HEK293 (cell line): ENCODE data around the gene STIM2.

ENCODE experiments used
- CTCF ChIA-PET: fragments of 350-600 bp; formaldehyde crosslinking; extraction: SDS; loops from one replicate; lab custom pipeline; 2021; ENCODE audit warnings: antibody characterized with exemption; lab: Yijun Ruan, JAX
- POLR2A ChIA-PET: fragments of 300-600 bp; formaldehyde crosslinking; extraction: SDS; loops from one replicate; lab custom pipeline; 2020; ENCODE audit warnings: antibody characterized with exemption, inconsistent platforms; lab: Yijun Ruan, JAX
- H3K27ac ChIP-seq: fragments of 200-500 bp; sonication (Bioruptor generic); 2 replicates; pipeline ENCODE4 v1.5.1; 2014; ENCODE audit warnings: low read depth, low read length, control low read depth, inconsistent platforms; ENCODE audit errors: extremely low read depth
- H3K36me3 ChIP-seq, 2 experiments: fragments of 200-500 bp in 1 of 2; sonication (Bioruptor generic) in 1 of 2; 1 replicate in 1 of 2; 2 replicates in 1 of 2; pipeline ENCODE4 v1.5.1; 2014 to 2017; ENCODE audit warnings: inconsistent platforms in 2 of 2, low read length in 2 of 2; ENCODE audit not compliant: control insufficient read depth in 2 of 2, insufficient read depth in 1 of 2
- H3K4me1 ChIP-seq: fragments of 200-500 bp; sonication (Bioruptor generic); 2 replicates; pipeline ENCODE4 v1.5.1; 2014; ENCODE audit warnings: mild to moderate bottlenecking, low read length, inconsistent platforms; ENCODE audit not compliant: control insufficient read depth, insufficient read depth
- H3K4me3 ChIP-seq: 2 replicates; pipeline ENCODE4 v1.5.1; 2011; ENCODE audit warnings: low read depth, mild to moderate bottlenecking, control low read depth, low read length, moderate library complexity
- H3K9me3 ChIP-seq: fragments of 200-500 bp; sonication (Bioruptor generic); 2 replicates; pipeline ENCODE4 v1.5.1; 2014; ENCODE audit warnings: low read depth, low read length, inconsistent platforms; ENCODE audit not compliant: control insufficient read depth, insufficient read depth
- ATF2 ChIP-seq: fragments of 450-650 bp; formaldehyde crosslinking; IDR thresholded peaks from 2 replicates; pipeline ENCODE4 v1.5.1; 2016; ENCODE audit warnings: missing biosample characterization, missing genetic modification characterization, low read depth
- BCL11A ChIP-seq: fragments of 450-650 bp; formaldehyde crosslinking; IDR thresholded peaks from 2 replicates; pipeline ENCODE4 v1.5.1; 2016; ENCODE audit warnings: low read depth, missing biosample characterization, missing genetic modification characterization
- EGR2 ChIP-seq: fragments of 450-650 bp; formaldehyde crosslinking; IDR thresholded peaks from 2 replicates; pipeline ENCODE4 v1.5.1; 2016; ENCODE audit warnings: low read depth, missing biosample characterization, missing genetic modification characterization
- GLIS2 ChIP-seq: fragments of 450-650 bp; formaldehyde crosslinking; IDR thresholded peaks from 2 replicates; pipeline ENCODE4 v1.5.1; 2016; ENCODE audit warnings: missing biosample characterization, missing genetic modification characterization
- HIC1 ChIP-seq: fragments of 450-650 bp; formaldehyde crosslinking; IDR thresholded peaks from 2 replicates; pipeline ENCODE4 v1.5.1; 2016; ENCODE audit warnings: missing biosample characterization, missing genetic modification characterization
- KLF9 ChIP-seq: fragments of 450-650 bp; formaldehyde crosslinking; IDR thresholded peaks from 2 replicates; pipeline ENCODE4 v1.5.1; 2016; ENCODE audit warnings: missing biosample characterization, missing genetic modification characterization, low read depth
- SCRT2 ChIP-seq: fragments of 450-650 bp; formaldehyde crosslinking; IDR thresholded peaks from 2 replicates; pipeline ENCODE4 v1.5.1; 2016; ENCODE audit warnings: missing biosample characterization, missing genetic modification characterization
- YY2 ChIP-seq: fragments of 450-650 bp; formaldehyde crosslinking; IDR thresholded peaks from 2 replicates; pipeline ENCODE4 v1.5.1; 2016; ENCODE audit warnings: missing biosample characterization, missing genetic modification characterization
- ZBTB17 ChIP-seq: fragments of 450-650 bp; formaldehyde crosslinking; IDR thresholded peaks from 2 replicates; pipeline ENCODE4 v1.5.1; 2016; ENCODE audit warnings: missing biosample characterization, missing genetic modification characterization
- ZEB2 ChIP-seq: fragments of 450-650 bp; formaldehyde crosslinking; IDR thresholded peaks from 2 replicates; pipeline ENCODE4 v1.5.1; 2016; ENCODE audit warnings: missing biosample characterization, missing genetic modification characterization
- ZNF138 ChIP-seq: fragments of 450-650 bp; formaldehyde crosslinking; IDR thresholded peaks from 2 replicates; pipeline ENCODE4 v1.5.1; 2016; ENCODE audit warnings: missing biosample characterization, missing genetic modification characterization, borderline replicate concordance
- ZNF146 ChIP-seq: fragments of 450-650 bp; formaldehyde crosslinking; IDR thresholded peaks from 2 replicates; pipeline ENCODE4 v1.5.1; 2016; ENCODE audit warnings: missing biosample characterization, missing genetic modification characterization
- ZNF157 ChIP-seq: fragments of 450-650 bp; formaldehyde crosslinking; IDR thresholded peaks from 2 replicates; pipeline ENCODE4 v1.5.1; 2016; ENCODE audit warnings: missing biosample characterization, missing genetic modification characterization
- ZNF18 ChIP-seq: fragments of 450-650 bp; formaldehyde crosslinking; IDR thresholded peaks from 2 replicates; pipeline ENCODE4 v1.5.1; 2016; ENCODE audit warnings: missing biosample characterization, missing genetic modification characterization
- ZNF24 ChIP-seq: fragments of 450-650 bp; formaldehyde crosslinking; IDR thresholded peaks from 2 replicates; pipeline ENCODE4 v1.5.1; 2016; ENCODE audit warnings: missing biosample characterization, missing genetic modification characterization
- ZNF274 ChIP-seq, 2 experiments: fragments of 200-500 bp in 1 of 2; fragments of 450-650 bp in 1 of 2; sonication (Bioruptor generic) in 1 of 2; formaldehyde crosslinking in 1 of 2; IDR thresholded peaks; 2 replicates each; pipeline versions ENCODE4 v1.5.1 to v1.6.1; 2014 to 2016; ENCODE audit warnings: borderline replicate concordance in 1 of 2, inconsistent platforms in 1 of 2, low read length in 1 of 2, missing biosample characterization in 1 of 2, missing genetic modification characterization in 1 of 2
- ZNF416 ChIP-seq: fragments of 450-650 bp; formaldehyde crosslinking; IDR thresholded peaks from 2 replicates; pipeline ENCODE4 v1.5.1; 2016; ENCODE audit warnings: missing biosample characterization, missing genetic modification characterization
- ZNF555 ChIP-seq: fragments of 450-650 bp; formaldehyde crosslinking; conservative IDR thresholded peaks from 2 replicates; pipeline ENCODE4 v1.5.1; 2017; ENCODE audit warnings: missing biosample characterization, mild to moderate bottlenecking, missing genetic modification characterization, inconsistent platforms
- ZNF623 ChIP-seq: fragments of 450-650 bp; formaldehyde crosslinking; IDR thresholded peaks from 2 replicates; pipeline ENCODE4 v1.5.1; 2016; ENCODE audit warnings: missing biosample characterization, missing genetic modification characterization
- ZNF624 ChIP-seq: fragments of 450-650 bp; formaldehyde crosslinking; IDR thresholded peaks from 2 replicates; pipeline ENCODE4 v1.5.1; 2017; ENCODE audit warnings: missing biosample characterization, missing genetic modification characterization
- ZNF677 ChIP-seq: fragments of 450-650 bp; IDR thresholded peaks from 2 replicates; pipeline ENCODE4 v1.5.0; 2018; ENCODE audit warnings: missing biosample characterization, mild to moderate bottlenecking, missing genetic modification characterization, moderate library complexity
- ZNF76 ChIP-seq: fragments of 450-650 bp; formaldehyde crosslinking; IDR thresholded peaks from 2 replicates; pipeline ENCODE4; 2016; ENCODE audit warnings: low read depth, missing biosample characterization, missing genetic modification characterization, borderline replicate concordance
- ZNF768 ChIP-seq: fragments of 450-650 bp; formaldehyde crosslinking; IDR thresholded peaks from 2 replicates; pipeline ENCODE4 v1.5.1; 2018; ENCODE audit warnings: missing biosample characterization, mild to moderate bottlenecking, missing genetic modification characterization
- ZNF776 ChIP-seq: fragments of 450-650 bp; formaldehyde crosslinking; IDR thresholded peaks from 2 replicates; pipeline ENCODE4 v1.5.0; 2017; ENCODE audit warnings: missing biosample characterization, missing genetic modification characterization, borderline replicate concordance
- ZNF777 ChIP-seq: fragments of 450-650 bp; formaldehyde crosslinking; IDR thresholded peaks from 2 replicates; pipeline ENCODE4 v1.5.1; 2017; ENCODE audit warnings: missing biosample characterization, missing genetic modification characterization, borderline replicate concordance
- ZNF785 ChIP-seq: fragments of 450-650 bp; formaldehyde crosslinking; IDR thresholded peaks from 2 replicates; pipeline ENCODE4 v1.5.1; 2016; ENCODE audit warnings: missing biosample characterization, missing genetic modification characterization
- ZNF830 ChIP-seq: fragments of 450-650 bp; IDR thresholded peaks from 2 replicates; pipeline ENCODE4 v1.5.0; 2018; ENCODE audit warnings: missing biosample characterization, missing genetic modification characterization, low read depth, mild to moderate bottlenecking, moderate library complexity

The STIM2 gene

GRCh38 chr4:26850528-26850927 lies 10.1 kb upstream of the STIM2 start:
- ChIA-PET CTCF (no interaction called here), POLR2A (no interaction called here)
- TF ChIP-seq ATF2 (no peak), ZNF138 (tag by site-specific recombination) (no peak), ZNF776 (tag by site-specific recombination) (no peak), ZNF777 (tag by site-specific recombination) (no peak), ZNF768 (no peak), ZNF18 (no peak)
- no peaks in the 10 kb centered on the region for H3K9me3 ChIP-seq
- H3K4me1 ChIP-seq: no peaks in the 10 kb centered on the region
- H3K27ac ChIP-seq: no peak overlapping the region
- H3K36me3 ChIP-seq: no peaks in the 10 kb centered on the region
- no peak overlapping the region for H3K4me3 ChIP-seq

GRCh38 chr4:26851129-26851528 lies 9.5 kb upstream of the STIM2 start:
- Histone ChIP-seq H3K36me3 (no peaks in the 10 kb centered on the region), H3K4me3 (no peak overlapping the region), H3K4me1 (no peaks in the 10 kb centered on the region), H3K9me3 (no peaks in the 10 kb centered on the region), H3K27ac (no peak overlapping the region)
- CTCF ChIA-PET: no interaction called here
- TF ChIP-seq ZNF624 (tag by site-specific recombination) (no peak), YY2 (no peak), ZNF677 (tag by site-specific recombination) (no peak), ZNF785 (no peak), EGR2 (no peak), ZNF76 (tag by site-specific recombination) (no peak), ZNF777 (tag by site-specific recombination) (no peak), HIC1 (tag by site-specific recombination) (no peak), ZNF274 (IDR thresholded peaks at IDR 0.05; ENCODE audit: low read length) (no peak), ZNF274 (tag by site-specific recombination; IDR thresholded peaks at IDR 0.05; ENCODE audit: borderline replicate concordance) (no peak), GLIS2 (no peak), ZNF157 (no peak), ZNF24 (no peak)
- POLR2A ChIA-PET: interaction anchor here (1.1 kb wide), 1 partner anchor 10 kb away, joined by 3 read pairs; the partner anchor contains the start of gene STIM2

- H3K9me3 ChIP-seq: no peaks in the 10 kb centered on the region
- no peak overlapping the region for H3K27ac ChIP-seq
- TF ChIP-seq ZEB2 (tag by site-specific recombination) (no peak), KLF9 (tag by site-specific recombination) (no peak), ZBTB17 (tag by site-specific recombination) (no peak), ZNF416 (no peak), ZNF555 (no peak), ZNF146 (tag by site-specific recombination) (no peak), ZNF623 (no peak), SCRT2 (tag by site-specific recombination) (no peak), BCL11A (no peak), ZNF830 (no peak)
- ChIA-PET CTCF (interaction anchor here (1.3 kb wide), 1 partner anchor 135 kb away, joined by 3 read pairs; no protein-coding TSS in a partner anchor), POLR2A (no interaction called here)
- peaks cover 4% of the 10 kb centered on the region for H3K4me1 ChIP-seq
- H3K36me3 ChIP-seq: no peaks in the 10 kb centered on the region
- no peak overlapping the region for H3K4me3 ChIP-seq
Measured at GRCh38 chr4:26854701-26855100, 5.9 kb upstream of the STIM2 start.
